H54 (cell line): ENCODE measurements around the gene ARAP2.
"Not testable (repeated sequence)": the region's sequence is repeated elsewhere in the genome, so short reads cannot be mapped to it uniquely, and the experiment has no call there.

Source experiments
- DNase-seq: peaks from one replicate; pipeline ENCODE4 v3.0.0; 2011; ENCODE audit warnings: low spot score, mixed read lengths; ENCODE audit not compliant: insufficient read length
- FAIRE-seq: peaks from 3 replicates; lab custom pipeline; 2011; peaks lifted over from hg19 to GRCh38; lab: Jason Lieb, UNC
- POLR2A ChIP-seq: IDR thresholded peaks from 2 replicates; pipeline ENCODE4 v1.6.1; 2011; ENCODE audit warnings: low read depth, mild to moderate bottlenecking, low read length

ARAP2 gene

GRCh38 chr4:36197501-36197900 lies 46.8 kb downstream of the ARAP2 start:
- TF ChIP-seq POLR2A, result no peak
- FAIRE-seq (no peak), DNase-seq (no peak)

DNA sequence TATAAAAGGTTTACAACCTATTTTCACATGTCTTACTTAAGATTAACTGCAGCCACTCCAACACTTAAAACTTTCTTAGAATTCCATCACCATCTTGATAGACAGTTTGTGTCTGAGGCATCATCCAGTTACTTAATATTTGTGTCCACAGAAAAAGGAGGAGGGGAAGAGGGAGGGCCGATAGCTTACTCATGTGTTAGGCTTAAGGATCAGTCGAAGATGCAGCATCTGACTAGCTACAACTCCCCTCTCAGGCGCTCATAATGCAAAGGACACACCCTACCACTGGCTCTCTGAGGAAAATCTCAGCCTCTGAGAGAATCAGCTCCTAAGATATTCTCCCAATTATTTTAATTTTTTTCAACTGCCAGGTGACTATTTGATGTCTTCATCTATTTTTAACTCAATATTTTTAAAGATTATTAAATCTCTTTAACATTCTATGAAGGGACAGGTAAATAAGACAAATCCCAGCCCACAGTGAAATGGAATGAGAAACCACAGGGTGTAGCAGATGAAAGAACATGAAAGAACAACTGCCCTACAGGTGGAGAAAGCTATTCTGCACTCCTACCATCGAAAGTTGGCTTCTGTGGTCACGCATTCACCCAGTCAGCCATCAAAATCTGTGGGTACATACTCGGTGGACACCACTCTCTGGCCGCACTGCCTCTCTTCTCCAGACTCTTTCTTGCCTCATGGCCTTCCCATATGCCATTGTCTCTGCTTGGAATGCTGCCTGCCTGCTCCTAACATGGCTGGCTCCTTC lies 48.0 kb downstream of the ARAP2 start:
- DNase-seq, result no peak
- FAIRE-seq, result no peak
- no peak for TF ChIP-seq POLR2A

DNA sequence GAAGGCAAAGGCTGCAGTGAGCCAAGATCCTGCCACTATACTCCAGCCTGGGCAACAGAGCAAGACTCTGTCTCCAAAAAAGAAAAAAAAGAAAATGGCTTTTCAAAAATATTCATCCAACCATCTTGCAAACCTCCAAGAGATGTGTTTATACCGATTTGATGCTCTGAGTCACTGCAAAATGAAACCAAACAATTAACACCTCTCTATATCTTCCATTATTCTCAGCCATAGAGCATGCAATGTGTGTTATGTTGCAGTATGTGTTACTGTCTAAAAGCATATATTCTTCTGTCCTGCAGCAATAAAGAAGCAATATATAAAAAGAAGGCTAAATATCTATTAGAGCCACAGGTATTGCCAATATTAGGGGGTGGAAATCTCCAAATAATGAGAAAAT lies 51.4 kb downstream of the ARAP2 start:
- no peak for DNase-seq

DNA sequence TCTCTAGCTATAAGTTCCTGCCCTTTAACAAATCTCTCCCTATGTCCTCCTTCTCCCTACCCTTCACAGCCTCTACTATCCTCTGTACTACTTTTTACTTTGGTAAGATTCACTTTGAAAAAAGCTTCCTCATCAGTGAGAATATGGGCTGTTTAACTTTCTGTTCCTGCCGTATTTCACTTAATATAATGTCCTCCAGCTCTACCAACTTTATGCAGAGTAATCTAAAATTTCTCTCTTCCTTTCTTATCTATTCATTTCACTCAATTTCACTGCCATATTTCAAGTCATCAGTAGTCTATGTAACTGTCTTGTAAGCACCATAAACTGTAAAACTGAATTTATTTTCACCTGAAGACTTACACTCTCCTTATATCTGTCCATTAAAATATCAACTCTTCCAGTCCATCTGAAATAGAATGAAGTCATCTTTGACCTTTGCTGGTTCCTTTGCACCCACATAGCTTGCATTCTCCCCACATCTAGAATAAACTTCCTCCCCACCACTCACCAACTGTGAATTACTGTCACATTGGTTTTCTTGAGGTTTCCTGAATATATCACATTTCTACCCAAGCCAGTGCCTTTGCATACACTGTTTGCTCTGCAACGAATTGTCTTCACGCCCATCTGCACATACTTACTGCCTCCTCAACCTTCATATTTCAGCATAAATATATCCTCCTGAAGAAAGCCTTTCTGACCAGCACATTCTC lies 54.6 kb downstream of the ARAP2 start:
- no peak for TF ChIP-seq POLR2A
- FAIRE-seq, result no peak

More for the DNA sequence above, 51.4 kb downstream of the ARAP2 start:
- no peak for TF ChIP-seq POLR2A
- no peak for FAIRE-seq

DNA sequence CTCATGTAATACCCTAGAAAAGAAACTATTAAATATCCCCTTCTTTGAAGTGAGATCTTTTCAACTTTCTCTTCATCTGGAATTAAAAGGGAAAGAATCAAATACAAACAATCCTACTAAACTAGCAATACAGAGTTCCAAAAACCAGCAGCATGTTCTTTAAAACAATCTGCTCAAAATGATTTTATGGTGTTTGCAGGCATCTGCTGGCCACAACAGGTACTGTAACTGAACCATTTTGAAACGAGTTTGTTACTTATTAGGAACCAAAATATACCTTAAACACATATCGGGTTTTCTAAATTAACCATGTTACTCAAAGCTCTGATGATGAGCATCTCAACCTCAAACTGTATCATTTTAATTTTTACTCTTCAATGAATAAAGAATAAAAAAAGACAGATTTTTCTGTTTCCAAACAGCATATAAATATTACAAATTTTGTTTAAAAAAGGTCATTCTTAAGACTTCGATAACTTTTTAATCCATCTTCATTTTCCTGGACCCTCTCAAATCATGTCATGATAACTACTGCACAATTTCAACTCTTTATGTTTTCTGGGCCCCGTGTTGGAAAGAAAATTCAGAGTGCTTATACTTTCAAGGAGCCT lies 56.5 kb downstream of the ARAP2 start:
- DNase-seq (no peak), FAIRE-seq (no peak)

More for the DNA sequence above, 54.6 kb downstream of the ARAP2 start:
- DNase-seq, result no peak

DNA sequence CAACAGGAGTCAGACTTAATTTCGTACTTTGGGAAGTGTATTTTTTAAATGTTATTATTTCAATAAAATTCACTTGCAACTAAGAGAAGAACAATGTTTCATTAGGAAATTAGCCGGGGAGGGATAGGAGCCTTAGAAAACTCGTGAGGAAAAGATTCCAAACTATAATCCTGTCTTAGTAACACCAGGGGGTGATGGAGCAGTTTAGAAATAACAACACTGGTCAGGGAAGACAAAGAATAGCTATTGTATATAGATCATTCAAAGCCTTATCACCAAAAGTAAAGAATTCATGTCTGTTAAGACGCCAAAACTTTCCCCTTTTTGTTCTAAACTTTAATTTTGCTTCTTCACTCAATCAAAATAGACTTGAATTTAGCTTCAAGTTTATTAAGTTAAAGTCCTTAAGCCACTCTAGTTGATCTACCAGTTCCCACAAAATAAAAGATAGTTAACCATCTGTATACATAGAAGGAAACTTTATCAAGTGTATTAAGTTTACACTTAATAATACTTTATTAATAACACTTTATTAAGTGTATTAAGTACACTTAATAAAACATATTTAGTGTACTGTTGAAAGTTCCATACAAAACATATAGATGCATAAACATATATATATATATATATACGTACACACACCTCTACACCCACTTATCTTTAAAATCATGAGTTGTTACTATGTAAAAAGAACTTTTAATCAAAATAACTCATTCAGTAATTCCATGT lies 60.5 kb downstream of the ARAP2 start:
- DNase-seq (no peak), FAIRE-seq (no peak)
- no peak for TF ChIP-seq POLR2A

More for the DNA sequence above, 56.5 kb downstream of the ARAP2 start:
- no peak for TF ChIP-seq POLR2A

DNA sequence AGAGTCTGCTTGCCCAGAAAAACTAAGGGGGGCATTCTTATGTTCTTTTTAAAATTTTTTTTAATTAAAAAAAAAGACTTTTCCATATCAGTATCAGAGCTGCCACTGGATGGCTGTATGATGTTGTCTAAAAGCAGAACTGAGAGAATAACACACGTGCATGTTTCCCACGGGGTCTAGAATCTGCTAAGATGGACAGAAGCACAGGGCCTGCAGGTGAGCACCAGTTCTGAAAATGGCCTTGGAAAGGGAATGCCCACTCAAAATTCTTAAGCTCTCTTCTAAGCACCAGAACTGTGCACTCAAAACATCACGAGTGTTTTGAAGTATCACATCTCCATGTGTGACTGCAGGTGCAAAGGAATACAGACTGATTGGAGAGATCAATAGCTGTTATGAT lies 61.1 kb downstream of the ARAP2 start:
- FAIRE-seq, result no peak

DNA sequence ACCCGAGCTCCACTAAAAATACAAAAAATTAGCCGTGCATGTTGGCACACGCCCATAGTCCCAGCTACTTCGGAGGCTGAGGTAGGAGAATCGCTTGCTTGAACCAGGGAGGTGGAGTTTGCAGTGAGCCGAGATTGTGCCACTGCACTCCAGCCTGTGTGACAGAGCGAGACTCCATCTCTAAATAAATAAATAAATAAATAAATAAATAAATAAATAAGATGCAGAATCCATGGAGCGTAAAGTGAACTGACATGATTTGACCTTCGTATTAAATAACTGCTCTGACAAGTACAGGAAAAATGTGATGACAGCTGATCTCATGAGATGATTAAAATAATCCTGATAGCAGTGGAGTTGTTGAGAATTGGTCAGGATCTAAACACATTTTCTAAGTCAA lies 62.0 kb downstream of the ARAP2 start:
- not testable (repeated sequence) for DNase-seq, FAIRE-seq

More for the DNA sequence above, 61.1 kb downstream of the ARAP2 start:
- DNase-seq, result no peak
- TF ChIP-seq POLR2A, result no peak

DNA sequence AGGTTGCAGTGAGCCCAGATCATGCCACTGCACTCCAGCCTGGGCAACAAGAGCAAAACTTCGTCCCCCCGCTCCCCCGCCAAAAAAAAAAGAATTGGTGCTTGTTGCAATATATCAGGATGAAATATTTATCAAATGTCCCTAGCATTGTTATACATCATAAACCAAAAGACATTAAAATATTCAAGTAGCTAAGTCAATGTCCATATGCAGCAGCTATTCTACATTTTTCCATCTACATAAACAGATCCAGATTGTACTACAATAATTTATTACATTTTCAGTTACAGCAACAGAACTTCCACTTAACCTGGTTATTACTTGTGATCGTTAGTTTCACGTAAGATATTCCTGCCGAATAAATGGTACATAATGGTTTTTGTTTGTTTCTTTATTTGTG lies 64.1 kb downstream of the ARAP2 start:
- DNase-seq (no peak), FAIRE-seq (no peak)
- no peak for TF ChIP-seq POLR2A

GRCh38 chr4:36178484-36178883 lies 65.8 kb downstream of the ARAP2 start:
- no peak for TF ChIP-seq POLR2A
- no peak for FAIRE-seq
- DNase-seq, result no peak

GRCh38 chr4:36177946-36178345 lies 66.4 kb downstream of the ARAP2 start:
- no peak for DNase-seq
- no peak for FAIRE-seq
- TF ChIP-seq POLR2A, result no peak

GRCh38 chr4:36174570-36174969 lies 69.7 kb downstream of the ARAP2 start:
- no peak for DNase-seq
- TF ChIP-seq POLR2A, result no peak
- FAIRE-seq, result no peak

- DNase-seq (no peak), FAIRE-seq (no peak)
- TF ChIP-seq POLR2A, result no peak
Measured at GRCh38 chr4:36173905-36174304, 70.4 kb downstream of the ARAP2 start.

DNA sequence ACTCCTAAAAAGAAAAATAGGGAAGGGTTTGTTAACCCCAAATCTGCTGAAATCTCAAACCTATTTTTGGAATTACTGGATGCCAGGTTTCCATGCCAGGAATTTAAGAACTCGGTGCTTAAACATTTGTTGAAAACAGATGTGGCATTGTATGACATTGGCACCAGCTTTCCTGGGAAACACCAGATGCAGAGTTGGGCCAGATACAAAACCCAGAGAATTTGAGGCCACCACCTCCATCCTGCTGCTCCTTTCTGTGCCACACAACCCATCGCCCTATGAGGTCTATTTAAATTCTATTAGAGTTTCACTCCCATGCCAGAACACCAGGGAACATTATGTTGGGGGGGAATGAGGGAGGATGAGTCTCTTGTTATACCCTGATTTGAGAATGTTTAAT lies 71.7 kb downstream of the ARAP2 start:
- DNase-seq, result no peak
- FAIRE-seq, result no peak

More for the DNA sequence above, 71.7 kb downstream of the ARAP2 start:
- no peak for TF ChIP-seq POLR2A
